Nephron (organoid): Measurements from ENCODE around the gene KIAA0232.
"Not testable (repeated sequence)": the region's sequence is repeated elsewhere in the genome, so short reads cannot be mapped to it uniquely, and the experiment has no call there.

ENCODE experiments used
- H3K27ac Mint-ChIP-seq, 3 experiments: 2 replicates each; pipeline ENCODE4 v1.8.0; 2020; ENCODE audit warnings: mixed read lengths in 3 of 3, mild to moderate bottlenecking in 2 of 3, moderate library complexity in 1 of 3
- H3K27me3 Mint-ChIP-seq: 2 replicates; pipeline ENCODE4 v1.8.0; 2021; ENCODE audit warnings: low read depth, mild to moderate bottlenecking, moderate library complexity, mixed read lengths
- H3K36me3 Mint-ChIP-seq: 2 replicates; pipeline ENCODE4 v1.8.0; 2020; ENCODE audit warnings: low read depth, mixed read lengths
- H3K4me1 Mint-ChIP-seq: 2 replicates; pipeline ENCODE4 v1.8.0; 2020; ENCODE audit warnings: mixed read lengths
- H3K4me3 Mint-ChIP-seq, 3 experiments: 2 replicates each; pipeline ENCODE4 v1.8.0; 2020; ENCODE audit warnings: mild to moderate bottlenecking in 3 of 3, mixed read lengths in 3 of 3, moderate library complexity in 2 of 3
- H3K9me3 Mint-ChIP-seq: 2 replicates; pipeline ENCODE4 v1.8.0; 2020; ENCODE audit warnings: mixed read lengths
- CTCF ChIP-seq, 3 experiments: fragments of 200-600 bp; sonication (generic); IDR thresholded peaks; one replicate each; pipeline ENCODE4 v1.5.0; 2021; ENCODE audit warnings: antibody characterized with exemption in 3 of 3; ENCODE audit not compliant: unreplicated experiment in 3 of 3

KIAA0232 gene

GRCh38 chr4:6889736-6890324, 107.3 kb downstream of the KIAA0232 start:
- Mint-ChIP-seq H3K36me3 (peaks cover 10% of the 10 kb centered on the region), H3K9me3 (peaks cover 11% of the 10 kb centered on the region), H3K27ac (no peak overlapping the region), H3K4me1 (peaks cover 27% of the 10 kb centered on the region), H3K27me3 (no peaks in the 10 kb centered on the region), H3K4me3 (no peak overlapping the region)
- TF ChIP-seq CTCF (IDR thresholded peaks at IDR 0.05; ENCODE audit: unreplicated experiment in 3 of 3), result no peak

GRCh38 chr4:6890358-6890757, 107.8 kb downstream of the KIAA0232 start:
- peaks cover 7% of the 10 kb centered on the region for H3K36me3 Mint-ChIP-seq
- H3K9me3 Mint-ChIP-seq, result peaks cover 11% of the 10 kb centered on the region
- no peak overlapping the region for H3K4me3 Mint-ChIP-seq
- H3K27ac Mint-ChIP-seq, result no peak overlapping the region
- TF ChIP-seq CTCF (IDR thresholded peaks at IDR 0.05; ENCODE audit: unreplicated experiment in 3 of 3), result no peak
- H3K4me1 Mint-ChIP-seq, result peaks cover 27% of the 10 kb centered on the region
- no peaks in the 10 kb centered on the region for H3K27me3 Mint-ChIP-seq

- H3K4me3 Mint-ChIP-seq, H3K27me3 Mint-ChIP-seq, H3K27ac Mint-ChIP-seq, H3K36me3 Mint-ChIP-seq: not testable (repeated sequence)
- peaks cover 25% of the 10 kb centered on the region for H3K4me1 Mint-ChIP-seq
- H3K9me3 Mint-ChIP-seq, result peaks cover 11% of the 10 kb centered on the region
Measured at GRCh38 chr4:6890971-6891370, 108.4 kb downstream of the KIAA0232 start.

- TF ChIP-seq CTCF (IDR thresholded peaks at IDR 0.05; ENCODE audit: unreplicated experiment in 3 of 3), result no peak
- peak overlapping the region in 1 of 3 experiments; percentile 32 for H3K4me3 Mint-ChIP-seq
- H3K27ac Mint-ChIP-seq, result peak overlapping the region; percentile 66 to 94 (median 76)
- H3K9me3 Mint-ChIP-seq, result peaks cover 11% of the 10 kb centered on the region
- peaks cover 22% of the 10 kb centered on the region for H3K4me1 Mint-ChIP-seq
- no peaks in the 10 kb centered on the region for H3K27me3 Mint-ChIP-seq
- peaks cover 6% of the 10 kb centered on the region for H3K36me3 Mint-ChIP-seq
Measured at GRCh38 chr4:6891436-6892170, 109.1 kb downstream of the KIAA0232 start.

- Mint-ChIP-seq H3K36me3 (peaks cover 6% of the 10 kb centered on the region), H3K27me3 (no peaks in the 10 kb centered on the region), H3K4me3 (no peak overlapping the region), H3K9me3 (peaks cover 11% of the 10 kb centered on the region), H3K4me1 (peaks cover 22% of the 10 kb centered on the region), H3K27ac (peak overlapping the region; percentile 66 to 94 (median 76))
- TF ChIP-seq CTCF (IDR thresholded peaks at IDR 0.05; ENCODE audit: unreplicated experiment in 3 of 3), result peak in 2 of 3 experiments; percentile 12 to 14
Measured at GRCh38 chr4:6892190-6892908, 109.8 kb downstream of the KIAA0232 start.

- Mint-ChIP-seq H3K36me3 (peaks cover 6% of the 10 kb centered on the region), H3K4me1 (peaks cover 22% of the 10 kb centered on the region), H3K9me3 (peaks cover 11% of the 10 kb centered on the region), H3K27ac (peak overlapping the region; percentile 66 to 94 (median 70)), H3K4me3 (no peak overlapping the region), H3K27me3 (no peaks in the 10 kb centered on the region)
- no peak for TF ChIP-seq CTCF (IDR thresholded peaks at IDR 0.05; ENCODE audit: unreplicated experiment in 3 of 3)
Measured at GRCh38 chr4:6892909-6893202, 110.3 kb downstream of the KIAA0232 start.
